Measurements from ENCODE around the gene OCSTAMP. TPM values are rescaled to one million over a fixed set of nuclear protein-coding genes. Genes with fewer than 3 reads are reported as not detected.

The OCSTAMP gene
- polyA plus RNA-seq, 2 donors: not detected

DNA sequence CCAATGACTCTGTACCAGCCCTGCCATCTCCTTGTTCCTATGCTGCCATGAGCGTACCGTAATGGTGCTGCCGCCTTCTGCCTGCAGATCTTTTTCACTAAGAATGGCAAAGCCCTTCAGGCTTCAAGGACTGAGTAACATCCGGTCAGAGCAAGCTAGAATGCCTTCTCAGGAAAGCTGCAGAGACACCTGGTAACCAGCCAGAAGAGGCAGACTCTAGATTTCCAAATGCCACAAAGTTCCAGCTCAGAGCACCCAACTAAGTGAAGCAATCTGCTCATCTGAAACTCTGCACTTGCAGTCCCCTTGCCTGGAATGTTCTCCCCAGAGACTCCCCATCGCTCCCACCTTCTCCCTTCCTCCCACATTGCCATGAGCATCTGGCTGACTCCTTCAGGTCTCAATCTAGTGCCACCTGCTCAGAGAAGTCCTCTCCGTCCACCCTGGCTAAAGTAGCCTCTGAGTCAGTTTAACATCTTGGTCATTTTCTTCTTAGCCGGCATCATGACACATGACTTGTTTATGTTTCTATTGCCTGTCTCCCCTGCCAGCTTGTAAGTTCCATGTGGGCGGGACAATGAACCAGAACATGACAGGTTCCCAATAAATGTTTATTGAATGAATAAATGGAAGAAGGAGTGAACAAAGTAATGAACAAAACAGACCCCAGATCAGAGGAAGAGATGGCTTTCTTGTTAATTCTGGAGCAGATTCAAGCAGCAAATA, 6.9 kb upstream of the OCSTAMP start:
- Histone ChIP-seq H3K4me1 (ENCODE audit: control insufficient read depth in 2 of 2, insufficient read depth in 2 of 2, low read length in 1 of 2) (peaks cover 0 to 2% of the 10 kb centered on the region in 2 donors), H3K27ac (ENCODE audit: low read depth in 2 of 2, low read length in 1 of 2) (no peak overlapping the region), H3K27me3 (ENCODE audit: control insufficient read depth in 1 of 2, insufficient read depth in 2 of 2, low read length in 2 of 2) (no peaks in the 10 kb centered on the region), H3K36me3 (ENCODE audit: control insufficient read depth in 2 of 2, insufficient read depth in 2 of 2, low read length in 1 of 2) (no peaks in the 10 kb centered on the region), H3K9me3 (ENCODE audit: control insufficient read depth in 2 of 2, insufficient read depth in 1 of 2, low read depth in 1 of 2, low read length in 1 of 2) (no peaks in the 10 kb centered on the region), H3K4me3 (ENCODE audit: low read depth in 1 of 2, low read length in 2 of 2) (no peak overlapping the region)
- WGBS, 2 donors: 69 to 74% methylated on average over 8 of the region's 8 CpGs

DNA sequence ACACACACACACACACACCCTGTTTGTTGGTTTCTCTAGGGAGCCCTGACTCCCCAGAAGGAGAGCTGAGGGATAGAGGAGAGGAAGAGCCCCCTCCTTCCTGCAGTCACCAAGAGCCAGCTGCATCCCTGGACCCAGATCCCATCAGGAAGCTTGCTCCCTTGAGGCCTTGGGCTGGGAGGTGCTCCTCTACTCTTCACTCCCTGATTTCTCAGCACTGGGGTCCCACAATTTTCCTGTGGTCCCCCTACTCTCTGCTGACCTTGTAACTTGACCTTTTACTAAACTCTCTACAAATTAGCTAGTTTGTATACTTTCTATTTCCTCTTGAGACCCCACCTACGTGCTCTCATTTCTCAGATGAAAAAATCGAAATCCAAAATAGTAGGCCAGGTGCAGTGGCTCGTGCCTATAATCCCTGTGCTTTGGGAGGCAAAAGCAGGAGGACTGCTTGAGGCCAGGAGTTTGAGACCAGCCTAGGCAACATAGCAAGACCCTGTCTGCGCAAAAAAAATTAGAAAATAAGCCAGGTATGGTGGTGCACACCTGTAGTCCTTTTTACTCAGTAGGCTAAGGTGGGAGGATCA, 5.0 kb upstream of the OCSTAMP start:
- Histone ChIP-seq H3K9me3 (ENCODE audit: control insufficient read depth in 2 of 2, insufficient read depth in 1 of 2, low read depth in 1 of 2, low read length in 1 of 2) (no peaks in the 10 kb centered on the region), H3K27ac (ENCODE audit: low read depth in 2 of 2, low read length in 1 of 2) (no peak overlapping the region), H3K4me1 (ENCODE audit: control insufficient read depth in 2 of 2, insufficient read depth in 2 of 2, low read length in 1 of 2) (peaks cover 0 to 2% of the 10 kb centered on the region in 2 donors), H3K36me3 (ENCODE audit: control insufficient read depth in 2 of 2, insufficient read depth in 2 of 2, low read length in 1 of 2) (no peaks in the 10 kb centered on the region), H3K27me3 (ENCODE audit: control insufficient read depth in 1 of 2, insufficient read depth in 2 of 2, low read length in 2 of 2) (no peaks in the 10 kb centered on the region), H3K4me3 (ENCODE audit: low read depth in 1 of 2, low read length in 2 of 2) (no peak overlapping the region)
- 82 to 89% methylated on average over 4 of the region's 4 CpGs for whole genome bisulfite sequencing, 2 donors

DNA sequence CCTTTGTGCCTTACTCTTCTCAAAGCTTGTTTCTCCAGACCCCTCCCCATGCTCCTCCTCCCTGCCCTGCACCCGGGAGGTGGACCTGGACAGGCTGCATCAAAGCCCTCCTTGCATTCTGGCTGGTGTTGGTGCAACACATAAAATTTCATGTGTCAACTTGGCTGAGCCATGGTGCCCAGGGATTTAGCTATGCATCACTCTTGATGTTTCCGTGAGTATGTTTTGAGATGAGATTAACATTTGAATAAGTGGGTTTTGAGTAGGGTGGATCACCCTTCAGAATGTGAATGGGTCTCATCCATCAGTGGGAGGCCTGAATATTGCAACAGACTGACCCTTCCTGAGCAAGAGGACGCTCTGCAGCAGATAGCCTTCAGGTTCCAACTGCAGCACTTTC, 4.4 kb upstream of the OCSTAMP start:
- H3K36me3 ChIP-seq (ENCODE audit: control insufficient read depth in 2 of 2, insufficient read depth in 2 of 2, low read length in 1 of 2): no peaks in the 10 kb centered on the region
- no peak overlapping the region for H3K4me3 ChIP-seq (ENCODE audit: low read depth in 1 of 2, low read length in 2 of 2)
- 51 to 52% methylated on average over 3 of the region's 3 CpGs for WGBS, 2 donors
- H3K9me3 ChIP-seq (ENCODE audit: control insufficient read depth in 2 of 2, insufficient read depth in 1 of 2, low read depth in 1 of 2, low read length in 1 of 2): no peaks in the 10 kb centered on the region
- no peak overlapping the region for H3K27ac ChIP-seq (ENCODE audit: low read depth in 2 of 2, low read length in 1 of 2)
- peaks cover 0 to 2% of the 10 kb centered on the region in 2 donors for H3K4me1 ChIP-seq (ENCODE audit: control insufficient read depth in 2 of 2, insufficient read depth in 2 of 2, low read length in 1 of 2)
- H3K27me3 ChIP-seq (ENCODE audit: control insufficient read depth in 1 of 2, insufficient read depth in 2 of 2, low read length in 2 of 2): no peaks in the 10 kb centered on the region

DNA sequence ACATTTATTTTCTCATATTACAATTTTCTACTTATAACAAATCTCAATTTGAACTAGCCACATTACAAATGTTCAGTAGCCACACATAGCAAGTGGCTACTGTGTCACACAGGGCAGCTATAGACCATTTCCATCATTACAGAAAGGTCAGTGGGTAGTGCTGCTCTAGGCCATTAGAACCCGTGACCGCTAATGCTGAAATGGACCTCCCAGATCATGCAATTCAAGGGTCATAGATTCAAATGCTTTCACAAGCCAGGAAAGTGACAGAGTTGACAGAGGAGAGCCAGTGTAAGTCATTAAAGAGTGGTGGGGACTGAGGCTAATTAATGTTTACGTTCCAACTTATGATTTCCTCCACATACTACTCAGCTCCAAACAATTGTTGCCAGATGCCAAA, 3.5 kb upstream of the OCSTAMP start:
- no peaks in the 10 kb centered on the region for H3K9me3 ChIP-seq (ENCODE audit: control insufficient read depth in 2 of 2, insufficient read depth in 1 of 2, low read depth in 1 of 2, low read length in 1 of 2)
- peaks cover 0 to 2% of the 10 kb centered on the region in 2 donors for H3K4me1 ChIP-seq (ENCODE audit: control insufficient read depth in 2 of 2, insufficient read depth in 2 of 2, low read length in 1 of 2)
- WGBS, 2 donors: 86 to 90% methylated on average over 3 of the region's 3 CpGs
- no peaks in the 10 kb centered on the region for H3K27me3 ChIP-seq (ENCODE audit: control insufficient read depth in 1 of 2, insufficient read depth in 2 of 2, low read length in 2 of 2)
- no peaks in the 10 kb centered on the region for H3K36me3 ChIP-seq (ENCODE audit: control insufficient read depth in 2 of 2, insufficient read depth in 2 of 2, low read length in 1 of 2)
- H3K27ac ChIP-seq (ENCODE audit: low read depth in 2 of 2, low read length in 1 of 2): no peak overlapping the region
- H3K4me3 ChIP-seq (ENCODE audit: low read depth in 1 of 2, low read length in 2 of 2): no peak overlapping the region

DNA sequence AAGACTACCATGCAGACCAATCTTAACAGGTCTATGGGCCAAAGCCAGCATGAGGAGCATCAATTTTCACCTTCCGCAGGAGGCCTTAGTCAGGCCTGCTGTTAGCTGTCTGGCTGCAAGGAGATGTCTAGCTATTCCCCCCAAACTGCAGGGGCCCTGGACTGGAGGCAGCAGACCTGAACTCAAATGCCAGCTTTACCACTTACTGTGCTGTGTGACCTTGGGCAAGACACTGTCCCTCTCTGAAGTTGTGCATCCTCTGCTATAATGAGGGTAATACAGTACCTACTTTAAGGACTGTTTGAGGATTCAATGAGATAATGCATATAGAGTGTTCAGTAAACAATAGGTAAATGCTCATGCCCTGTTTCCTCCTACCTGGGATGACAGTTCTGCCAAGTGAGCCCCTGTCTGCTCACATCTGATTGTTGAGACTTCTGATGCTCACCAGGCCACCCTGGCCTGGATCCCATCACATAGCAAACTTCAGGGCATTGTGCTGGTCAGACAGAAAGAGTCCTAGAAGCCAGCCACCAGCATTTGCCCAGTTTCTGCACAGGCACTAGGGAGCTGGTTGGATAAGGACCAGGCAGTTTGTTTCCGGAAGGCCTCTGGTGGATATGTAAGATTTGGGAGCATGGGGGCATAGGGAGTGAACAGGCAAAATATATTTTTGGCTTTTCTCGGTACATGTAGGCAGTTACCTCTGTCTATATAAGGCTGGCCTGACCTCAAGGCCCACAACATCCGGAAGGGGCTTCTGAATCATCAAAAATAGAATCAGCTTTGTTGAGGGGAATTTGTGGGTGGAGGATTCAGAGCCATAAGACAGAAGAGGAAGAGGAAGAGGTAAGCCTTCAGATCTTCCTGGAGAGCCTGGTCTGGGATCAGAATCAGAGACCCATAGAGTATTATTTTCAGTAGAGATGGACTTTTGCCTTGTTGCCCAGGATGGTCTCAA, 2.3 kb upstream of the OCSTAMP start:
- Histone ChIP-seq H3K4me1 (ENCODE audit: control insufficient read depth in 2 of 2, insufficient read depth in 2 of 2, low read length in 1 of 2) (no peaks in the 10 kb centered on the region), H3K9me3 (ENCODE audit: control insufficient read depth in 2 of 2, insufficient read depth in 1 of 2, low read depth in 1 of 2, low read length in 1 of 2) (no peaks in the 10 kb centered on the region), H3K27me3 (ENCODE audit: control insufficient read depth in 1 of 2, insufficient read depth in 2 of 2, low read length in 2 of 2) (no peaks in the 10 kb centered on the region), H3K4me3 (ENCODE audit: low read depth in 1 of 2, low read length in 2 of 2) (no peak overlapping the region), H3K36me3 (ENCODE audit: control insufficient read depth in 2 of 2, insufficient read depth in 2 of 2, low read length in 1 of 2) (no peaks in the 10 kb centered on the region), H3K27ac (ENCODE audit: low read depth in 2 of 2, low read length in 1 of 2) (no peak overlapping the region)
- 64 to 68% methylated on average over 4 of the region's 4 CpGs for WGBS, 2 donors

DNA sequence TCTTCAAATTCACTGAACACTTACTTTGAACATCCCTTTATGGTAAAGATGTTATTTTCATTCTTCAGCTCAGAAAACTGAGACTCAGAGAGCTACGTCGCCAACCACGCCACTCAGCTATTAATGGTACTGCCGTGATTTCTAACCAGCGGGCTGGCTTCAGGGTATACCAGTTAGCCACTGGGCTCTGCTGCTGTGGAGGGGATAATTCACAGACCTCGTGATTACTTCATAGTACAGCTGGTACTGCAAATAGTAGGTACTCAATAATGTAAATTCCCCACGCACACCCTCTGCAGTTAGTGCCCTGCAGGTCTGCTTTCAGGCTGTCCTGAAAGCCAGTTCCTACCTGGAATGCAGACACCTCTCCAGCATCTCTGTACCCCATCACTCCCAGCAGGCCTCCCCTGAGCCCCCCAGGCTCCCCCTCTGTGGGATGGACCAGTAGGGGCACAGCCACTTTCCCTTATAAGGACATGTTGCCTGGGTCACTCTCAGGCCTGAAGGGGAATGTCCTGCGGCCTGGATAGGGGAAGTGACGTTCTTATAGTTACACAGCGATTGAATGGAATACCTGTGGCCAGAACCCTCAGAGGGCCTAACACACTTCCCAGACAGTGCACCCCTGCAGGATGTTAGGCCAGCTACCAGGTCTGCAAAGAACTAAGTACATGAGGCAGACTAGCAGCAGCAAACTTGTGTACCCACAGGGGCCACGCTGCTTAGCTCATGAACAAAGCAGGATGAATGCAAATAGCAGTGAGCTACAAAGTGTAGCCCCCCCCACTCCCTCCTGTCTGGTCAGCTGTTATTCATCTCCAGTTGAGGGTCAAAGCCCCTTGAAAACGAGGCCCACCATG, 1.3 kb upstream of the OCSTAMP start:
- WGBS, 2 donors: 76 to 78% methylated on average over 12 of the region's 12 CpGs
- Histone ChIP-seq H3K36me3 (ENCODE audit: control insufficient read depth in 2 of 2, insufficient read depth in 2 of 2, low read length in 1 of 2) (no peaks in the 10 kb centered on the region), H3K27me3 (ENCODE audit: control insufficient read depth in 1 of 2, insufficient read depth in 2 of 2, low read length in 2 of 2) (no peaks in the 10 kb centered on the region), H3K4me1 (ENCODE audit: control insufficient read depth in 2 of 2, insufficient read depth in 2 of 2, low read length in 1 of 2) (no peaks in the 10 kb centered on the region), H3K27ac (ENCODE audit: low read depth in 2 of 2, low read length in 1 of 2) (no peak overlapping the region), H3K4me3 (ENCODE audit: low read depth in 1 of 2, low read length in 2 of 2) (no peak overlapping the region), H3K9me3 (ENCODE audit: control insufficient read depth in 2 of 2, insufficient read depth in 1 of 2, low read depth in 1 of 2, low read length in 1 of 2) (no peaks in the 10 kb centered on the region)

DNA sequence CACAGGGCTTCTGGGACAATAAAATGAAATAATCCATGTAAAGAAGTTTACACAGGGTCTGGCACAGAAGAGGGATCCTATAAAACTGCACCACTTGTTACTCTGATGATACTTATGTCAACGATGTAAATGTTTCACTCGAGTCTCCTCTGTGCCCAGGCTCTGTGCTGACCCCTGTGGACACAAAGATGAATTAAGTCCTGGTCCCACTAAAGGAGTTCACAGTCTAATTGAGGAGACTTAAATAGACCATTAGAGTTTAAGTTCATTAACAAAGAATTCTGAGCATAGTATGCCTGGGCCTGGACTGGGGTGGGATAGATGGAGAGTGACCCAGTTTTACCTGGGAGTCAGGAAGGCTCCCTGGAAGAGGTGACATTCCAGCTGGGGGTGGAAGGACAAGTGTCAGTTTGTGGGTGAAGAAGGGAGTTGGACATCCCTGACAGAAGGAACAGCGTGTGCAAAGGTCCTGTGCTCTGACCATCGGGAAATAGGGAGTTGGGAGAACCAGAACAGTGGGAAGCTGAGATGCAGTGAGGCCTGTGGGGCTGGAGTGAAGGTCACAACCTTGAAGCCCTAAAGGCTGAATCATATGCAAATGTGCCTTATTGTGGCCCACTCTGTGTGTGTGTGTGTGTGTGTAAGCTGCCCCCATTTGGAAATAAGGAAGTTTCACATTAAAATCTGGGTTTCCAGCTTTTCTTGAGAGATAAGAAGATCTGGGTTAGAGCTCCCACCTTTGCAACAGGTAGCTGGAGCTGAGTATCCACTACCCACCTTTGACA, 1.1 kb downstream of the OCSTAMP start:
- H3K9me3 ChIP-seq (ENCODE audit: control insufficient read depth in 2 of 2, insufficient read depth in 1 of 2, low read depth in 1 of 2, low read length in 1 of 2): no peaks in the 10 kb centered on the region
- no peak overlapping the region for H3K27ac ChIP-seq (ENCODE audit: low read depth in 2 of 2, low read length in 1 of 2)
- no peaks in the 10 kb centered on the region for H3K27me3 ChIP-seq (ENCODE audit: control insufficient read depth in 1 of 2, insufficient read depth in 2 of 2, low read length in 2 of 2)
- no peaks in the 10 kb centered on the region for H3K36me3 ChIP-seq (ENCODE audit: control insufficient read depth in 2 of 2, insufficient read depth in 2 of 2, low read length in 1 of 2)
- no peak overlapping the region for H3K4me3 ChIP-seq (ENCODE audit: low read depth in 1 of 2, low read length in 2 of 2)
- H3K4me1 ChIP-seq (ENCODE audit: control insufficient read depth in 2 of 2, insufficient read depth in 2 of 2, low read length in 1 of 2): no peaks in the 10 kb centered on the region
- 86 to 89% methylated on average over 4 of the region's 4 CpGs for WGBS, 2 donors

DNA sequence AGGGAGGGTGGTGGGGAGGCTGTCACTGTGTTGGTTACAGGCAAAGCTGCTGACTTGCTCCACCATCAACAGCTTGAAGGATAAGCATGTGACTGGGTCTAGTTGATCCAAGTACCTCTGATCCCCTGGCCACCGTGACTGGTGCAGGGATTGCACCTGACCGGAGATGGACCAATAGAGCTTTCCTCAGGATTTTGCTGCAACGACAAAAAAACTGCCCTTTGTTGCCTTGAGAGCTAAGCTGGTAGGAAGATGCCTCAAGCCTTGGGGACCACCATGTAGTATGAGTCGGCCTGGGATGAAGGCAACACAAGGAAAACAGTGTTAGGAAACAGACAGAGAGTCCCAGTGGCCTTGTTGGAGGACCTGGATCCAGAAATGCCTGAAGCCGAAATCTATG, 1.8 kb downstream of the OCSTAMP start:
- H3K36me3 ChIP-seq (ENCODE audit: control insufficient read depth in 2 of 2, insufficient read depth in 2 of 2, low read length in 1 of 2): no peaks in the 10 kb centered on the region
- H3K4me1 ChIP-seq (ENCODE audit: control insufficient read depth in 2 of 2, insufficient read depth in 2 of 2, low read length in 1 of 2): no peaks in the 10 kb centered on the region
- no peak overlapping the region for H3K27ac ChIP-seq (ENCODE audit: low read depth in 2 of 2, low read length in 1 of 2)
- H3K27me3 ChIP-seq (ENCODE audit: control insufficient read depth in 1 of 2, insufficient read depth in 2 of 2, low read length in 2 of 2): no peaks in the 10 kb centered on the region
- H3K9me3 ChIP-seq (ENCODE audit: control insufficient read depth in 2 of 2, insufficient read depth in 1 of 2, low read depth in 1 of 2, low read length in 1 of 2): no peaks in the 10 kb centered on the region
- no peak overlapping the region for H3K4me3 ChIP-seq (ENCODE audit: low read depth in 1 of 2, low read length in 2 of 2)
- 82 to 86% methylated on average over 5 of the region's 5 CpGs for WGBS, 2 donors

All from esophagus (tissue), 2 donors.